HuH-7.5 (cell line): Measurements from ENCODE around the gene NUB1.

Source experiments
- DNase-seq: peaks from one replicate; pipeline ENCODE4 v3.0.0; 2011; ENCODE audit warnings: low spot score

Gene NUB1

DNA sequence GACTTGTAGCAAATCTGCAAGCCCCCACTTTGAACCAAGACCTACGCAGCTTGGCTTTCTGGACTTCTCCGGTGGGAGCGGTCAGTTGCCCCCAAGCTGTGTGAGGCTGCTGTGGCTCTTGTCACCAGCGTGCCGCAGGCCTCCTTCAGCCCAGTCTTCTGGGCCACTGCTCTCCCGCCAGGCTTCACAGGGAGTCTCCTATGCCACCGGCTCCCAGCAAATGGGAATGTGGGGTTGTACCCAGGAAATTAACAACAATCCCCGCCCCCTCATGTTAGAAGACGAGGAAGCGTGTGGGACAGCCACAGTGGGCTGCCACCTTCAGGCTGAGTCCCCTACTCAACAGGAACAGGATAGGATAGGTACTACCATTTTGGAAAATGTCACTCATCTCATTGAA, 64.0 kb downstream of the NUB1 start:
- DNase-seq, result no peak

DNA sequence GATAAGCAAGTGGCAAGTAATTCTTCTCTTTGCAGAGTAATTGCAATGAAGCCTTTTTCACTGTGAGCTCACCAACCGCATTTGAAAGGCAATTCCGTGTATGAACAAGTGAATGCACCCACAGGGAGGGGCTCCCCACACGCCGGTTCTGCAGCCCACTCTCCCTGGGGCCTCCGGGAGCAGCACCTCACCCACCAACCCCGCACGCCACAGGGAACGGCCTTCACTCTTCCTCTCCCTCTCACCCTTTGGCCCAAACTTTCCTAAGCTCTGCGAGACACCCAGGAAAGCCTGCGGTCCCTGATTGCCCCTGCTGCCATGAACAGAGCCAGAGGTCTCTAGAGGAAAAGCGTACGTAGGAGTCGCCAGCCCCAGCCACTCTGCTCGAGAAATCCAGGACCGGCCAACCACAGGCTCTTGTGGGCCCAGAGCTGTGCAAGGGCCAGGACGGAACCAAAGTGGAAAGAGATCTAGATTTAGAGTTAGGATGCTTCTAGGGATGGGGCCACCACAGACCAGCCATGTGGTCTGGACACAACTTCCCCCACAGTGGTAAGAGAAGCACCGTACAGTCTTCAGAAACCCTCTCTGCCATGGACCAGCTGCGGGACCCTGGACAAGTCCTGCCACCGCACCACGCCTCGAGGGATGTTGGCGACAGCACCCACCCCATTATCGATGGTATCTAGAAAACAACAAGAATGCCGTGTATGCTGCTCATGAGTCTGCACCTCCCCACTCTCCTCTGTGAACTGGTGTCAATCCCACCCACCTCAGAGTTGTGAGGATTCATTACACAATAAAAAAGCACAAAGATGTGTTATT, 64.7 kb downstream of the NUB1 start:
- DNase-seq, result no peak

DNA sequence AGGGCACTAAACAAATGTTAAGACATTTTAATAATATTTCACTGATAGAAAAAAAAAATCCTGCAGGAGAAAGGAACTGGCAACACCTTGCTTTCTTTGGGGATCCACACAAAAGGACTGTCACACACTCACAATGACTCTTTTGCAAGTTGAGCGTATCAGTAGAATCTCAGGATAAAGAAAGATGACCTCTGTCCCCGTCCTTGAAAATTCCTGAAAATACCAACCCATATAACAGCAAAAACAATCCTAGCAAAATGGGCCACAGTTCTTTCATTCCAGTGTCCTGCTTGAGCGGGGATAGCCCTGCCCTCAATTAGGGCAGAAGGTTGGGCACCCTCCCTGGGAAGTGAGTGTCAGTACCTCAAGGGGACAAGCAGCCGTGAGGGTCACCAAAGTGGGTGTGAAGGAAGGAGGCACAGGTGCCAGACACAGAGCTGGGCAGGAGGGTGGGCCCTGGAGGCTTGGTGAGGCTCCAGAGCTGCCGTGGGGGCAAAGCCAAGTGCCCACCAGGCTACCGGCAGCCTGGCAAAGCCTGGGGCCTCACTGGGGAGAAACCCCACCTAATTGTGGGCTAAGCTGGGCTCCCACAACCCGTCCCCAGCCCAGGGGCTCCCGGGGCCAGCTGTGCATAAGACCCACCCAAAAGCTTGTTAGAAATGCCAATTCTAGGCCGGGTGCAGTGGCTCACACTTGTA, 65.4 kb downstream of the NUB1 start:
- DNase-seq, result no peak

DNA sequence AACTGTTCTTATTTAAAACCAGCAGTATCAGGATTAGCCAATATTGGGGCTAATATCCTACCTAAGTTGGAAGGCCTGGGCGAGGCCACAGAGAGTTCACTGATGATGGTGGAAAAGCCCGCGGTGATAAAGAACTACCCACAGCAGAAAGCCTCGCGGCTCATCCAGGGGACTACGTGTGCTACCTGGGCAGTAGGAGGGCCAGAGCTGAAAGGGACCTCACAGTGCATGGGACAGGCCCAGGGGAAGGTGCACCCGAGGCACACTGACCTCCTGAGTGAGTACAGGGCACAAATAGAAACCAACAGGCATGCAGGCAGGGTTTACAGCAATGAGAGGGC, 66.9 kb downstream of the NUB1 start:
- DNase-seq, result no peak

DNA sequence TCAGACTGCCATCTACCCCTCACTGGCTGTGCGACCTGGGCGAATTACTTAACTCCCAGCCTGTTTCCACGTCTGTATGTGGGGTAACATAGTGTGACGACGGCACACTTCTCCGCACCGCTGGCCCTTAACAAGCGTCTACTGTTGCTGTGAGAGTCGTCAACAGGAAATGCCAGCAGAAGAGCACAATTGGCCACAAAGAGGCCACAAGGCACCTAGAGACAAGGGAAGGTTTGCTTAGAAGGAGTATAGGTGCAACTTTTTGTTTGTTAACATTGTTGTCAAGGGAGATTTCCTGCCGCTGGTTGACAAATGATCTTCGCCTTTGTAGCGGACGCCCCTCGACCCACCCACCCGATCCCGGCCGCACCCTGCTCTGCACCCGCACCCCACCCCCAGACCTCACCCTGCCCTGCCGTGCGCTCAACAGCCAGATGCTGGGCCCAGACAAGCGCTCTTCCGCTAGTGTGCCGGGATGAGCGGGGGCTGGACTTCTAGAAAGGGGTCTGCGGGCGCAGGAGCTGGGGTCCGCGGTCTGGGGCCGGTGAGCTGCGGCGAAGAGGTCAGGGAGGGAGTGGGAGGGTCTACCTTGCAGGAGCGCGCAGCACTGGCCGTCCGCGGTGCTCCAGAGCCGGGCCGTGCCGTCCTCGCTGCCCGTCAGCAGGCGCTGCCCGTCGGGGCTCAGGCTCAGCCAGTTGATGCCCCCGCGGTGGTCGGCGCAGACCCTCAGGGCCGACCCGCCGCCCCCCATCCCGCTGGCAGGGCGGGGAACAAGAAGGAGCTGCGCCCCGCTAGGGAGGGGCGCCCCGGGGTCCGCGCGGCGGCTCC, 67.4 kb downstream of the NUB1 start:
- DNase-seq, result no peak

DNA sequence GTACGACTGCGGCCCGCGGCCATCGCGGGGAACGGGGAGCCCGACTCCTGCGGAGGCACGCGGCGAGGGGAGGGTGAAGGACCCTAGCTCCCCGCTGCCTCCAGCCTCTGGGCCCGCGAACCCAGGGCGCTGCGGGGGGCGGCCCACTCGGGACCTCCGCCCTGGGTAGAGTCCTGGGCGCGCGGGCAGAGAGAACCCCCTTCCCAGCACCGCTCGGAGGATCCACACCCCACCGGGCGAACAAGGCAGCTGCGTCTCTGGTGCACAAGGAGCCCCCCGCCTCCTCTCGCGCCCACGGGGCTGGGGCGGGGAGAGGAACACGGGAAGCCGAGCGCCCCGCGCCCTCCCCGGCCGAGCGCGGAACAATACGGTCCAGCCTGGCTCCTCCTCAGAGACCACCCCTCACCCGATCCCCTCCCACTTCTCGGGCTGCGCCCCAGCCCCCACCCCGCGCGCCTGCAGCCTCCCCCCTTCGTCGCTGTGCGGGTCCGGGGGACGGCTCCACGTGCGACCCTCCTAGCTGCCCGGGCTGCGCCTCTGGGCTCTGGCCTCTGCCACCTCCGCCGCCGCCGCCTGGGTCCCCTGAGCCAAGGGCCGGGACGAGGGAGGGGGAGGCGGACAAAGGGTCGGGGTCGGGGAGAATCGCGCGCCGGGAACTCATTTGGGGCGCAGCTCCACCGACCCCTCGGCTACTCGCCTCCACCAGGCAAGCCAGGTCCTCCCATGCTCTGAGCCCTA, 68.2 kb downstream of the NUB1 start, which contains the start of gene WDR86:
Gene WDR86 (minus strand): TSS at position 372 of the 738 bp plus-strand sequence. CDS start 449 bp downstream, outside the sequence.
- DNase-seq, result no peak

DNA sequence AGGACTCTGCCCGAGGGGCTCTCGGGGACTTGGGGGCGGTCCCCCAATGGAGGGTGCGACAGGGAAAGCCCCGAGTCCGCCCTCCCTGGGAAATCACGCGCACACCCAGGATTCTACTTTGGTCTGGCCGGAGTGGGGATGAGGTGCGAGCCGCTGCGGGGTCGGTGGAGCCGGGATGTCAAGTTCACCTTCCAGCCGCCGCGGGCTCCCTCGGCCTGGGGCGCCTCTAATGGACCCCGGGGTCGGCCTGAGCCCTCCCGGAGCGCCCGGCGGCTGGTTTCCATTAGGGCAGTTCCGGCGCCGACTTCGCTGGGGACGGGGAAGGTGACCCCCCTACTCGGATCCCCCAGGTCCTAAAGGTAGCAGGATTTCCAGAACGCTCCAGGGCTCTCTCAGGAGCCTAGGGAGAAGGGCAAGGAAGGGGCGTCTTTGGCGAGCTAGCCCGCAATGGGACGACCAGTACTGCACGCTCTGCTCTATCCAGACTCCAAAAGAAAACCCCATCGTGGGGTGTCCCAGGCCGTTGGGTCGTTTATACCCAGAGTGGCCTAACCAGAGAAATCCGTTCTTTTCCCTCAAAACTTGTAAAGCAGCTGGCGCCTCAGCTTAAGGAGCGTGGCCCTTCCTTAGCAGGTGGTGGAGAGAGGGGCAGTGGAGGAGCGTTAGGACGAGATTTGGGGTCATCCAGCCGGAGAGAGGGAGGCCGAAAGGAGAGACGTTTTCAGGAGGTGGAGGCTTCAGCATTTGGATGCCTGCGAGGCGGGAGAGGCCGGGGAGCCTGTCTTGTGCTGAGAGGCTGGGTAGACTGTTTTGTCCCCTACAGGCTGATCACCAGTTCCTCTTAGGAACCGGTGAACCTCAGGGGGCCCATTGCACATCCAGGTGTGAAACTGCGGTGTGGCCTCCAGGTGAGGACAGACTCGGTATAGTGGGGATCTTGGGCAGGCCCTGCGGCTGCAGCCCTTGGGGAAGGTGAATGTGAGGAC, 69.1 kb downstream of the NUB1 start:
- DNase-seq, result no peak

DNA sequence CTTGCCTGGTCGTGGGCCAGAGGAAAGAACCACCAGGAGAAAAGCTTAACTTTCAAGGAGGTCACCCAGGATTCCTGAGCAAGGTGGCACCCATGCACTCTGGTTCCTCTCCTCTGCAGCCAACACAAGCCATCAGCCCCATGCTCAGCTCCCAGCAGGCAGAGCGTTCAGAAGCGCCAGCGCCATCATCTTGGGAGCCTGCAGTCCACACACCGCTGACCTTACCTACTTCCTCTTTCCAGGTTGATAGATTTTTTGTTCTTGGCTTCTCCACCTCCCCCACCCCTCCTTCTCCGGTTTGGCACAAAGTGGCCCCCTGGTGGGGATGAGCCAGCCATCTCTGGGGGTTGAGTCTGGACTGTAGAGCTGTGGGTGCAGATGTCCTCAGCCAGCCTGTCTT, 69.9 kb downstream of the NUB1 start:
- DNase-seq, result no peak

DNA sequence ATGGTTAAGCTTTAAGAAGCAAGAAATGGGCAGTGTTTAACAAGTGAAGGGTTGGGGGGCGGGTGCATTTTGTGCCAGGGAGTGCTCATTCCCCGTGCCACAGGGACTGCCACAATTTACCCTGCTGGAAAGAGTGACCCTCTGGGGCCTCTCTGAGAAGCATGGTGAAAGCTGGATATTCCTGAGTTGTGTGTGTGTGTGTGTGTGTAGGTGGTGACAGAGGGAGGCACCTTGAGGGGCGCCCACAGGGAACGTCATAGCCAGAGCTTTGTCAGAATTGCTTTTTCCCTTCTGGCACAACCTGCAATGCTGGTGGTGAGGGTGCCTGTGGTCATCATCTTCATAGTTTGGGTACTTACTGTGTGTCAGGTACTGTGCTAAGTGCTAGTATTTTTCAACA, 70.7 kb downstream of the NUB1 start:
- DNase-seq, result no peak

DNA sequence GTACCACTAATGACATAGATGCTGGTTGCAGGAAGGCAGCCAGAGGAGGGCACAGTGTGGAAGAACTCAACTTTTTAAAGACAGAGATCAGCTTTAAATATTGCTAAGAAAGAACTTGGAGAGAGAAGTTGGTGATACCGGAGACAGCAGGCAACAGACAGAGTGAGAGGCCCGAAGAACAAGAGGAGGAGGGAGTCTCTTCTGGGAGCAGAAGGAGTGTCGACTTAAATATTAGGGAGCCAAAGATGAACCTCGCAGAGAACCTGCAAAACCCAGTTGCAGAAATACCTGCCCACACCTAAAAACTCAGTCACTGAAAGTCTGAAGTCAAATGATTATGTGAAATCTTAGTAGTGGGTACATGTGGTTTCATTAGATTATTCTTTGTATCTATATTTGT, 71.6 kb downstream of the NUB1 start:
- no peak for DNase-seq

DNA sequence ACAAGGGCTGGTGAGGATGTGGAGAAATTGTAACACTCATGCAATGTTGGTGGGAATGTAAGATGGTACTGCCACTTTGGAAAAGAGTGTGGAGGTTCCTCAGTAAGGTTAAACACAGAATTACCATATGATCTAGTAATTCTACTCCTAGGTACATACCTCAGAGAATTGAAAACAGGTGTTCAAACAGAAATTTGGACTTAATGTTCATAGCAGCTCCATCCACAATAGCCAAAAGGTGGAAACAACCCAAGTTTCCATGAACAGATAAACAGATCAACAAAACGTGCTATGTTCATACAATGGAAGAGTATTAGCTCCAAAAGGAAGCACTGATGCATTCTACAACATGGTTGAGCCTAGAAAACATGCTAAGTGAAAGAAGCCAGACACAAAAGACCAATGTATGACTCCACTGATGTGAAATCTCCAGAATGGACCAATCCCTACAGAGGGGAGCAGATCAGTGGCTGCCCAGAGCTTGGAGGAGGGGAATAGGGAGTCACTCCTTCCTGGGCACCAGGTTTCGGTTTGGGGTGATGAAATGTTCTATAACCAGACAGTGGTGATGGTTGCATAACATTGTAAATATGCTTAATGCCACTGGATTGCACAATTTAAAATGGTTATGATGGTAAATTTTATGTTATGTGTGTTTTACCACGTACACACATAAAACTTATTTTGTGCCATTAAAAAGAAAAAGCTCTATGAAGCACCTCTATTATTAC, 73.9 kb downstream of the NUB1 start:
- DNase-seq, result no peak

DNA sequence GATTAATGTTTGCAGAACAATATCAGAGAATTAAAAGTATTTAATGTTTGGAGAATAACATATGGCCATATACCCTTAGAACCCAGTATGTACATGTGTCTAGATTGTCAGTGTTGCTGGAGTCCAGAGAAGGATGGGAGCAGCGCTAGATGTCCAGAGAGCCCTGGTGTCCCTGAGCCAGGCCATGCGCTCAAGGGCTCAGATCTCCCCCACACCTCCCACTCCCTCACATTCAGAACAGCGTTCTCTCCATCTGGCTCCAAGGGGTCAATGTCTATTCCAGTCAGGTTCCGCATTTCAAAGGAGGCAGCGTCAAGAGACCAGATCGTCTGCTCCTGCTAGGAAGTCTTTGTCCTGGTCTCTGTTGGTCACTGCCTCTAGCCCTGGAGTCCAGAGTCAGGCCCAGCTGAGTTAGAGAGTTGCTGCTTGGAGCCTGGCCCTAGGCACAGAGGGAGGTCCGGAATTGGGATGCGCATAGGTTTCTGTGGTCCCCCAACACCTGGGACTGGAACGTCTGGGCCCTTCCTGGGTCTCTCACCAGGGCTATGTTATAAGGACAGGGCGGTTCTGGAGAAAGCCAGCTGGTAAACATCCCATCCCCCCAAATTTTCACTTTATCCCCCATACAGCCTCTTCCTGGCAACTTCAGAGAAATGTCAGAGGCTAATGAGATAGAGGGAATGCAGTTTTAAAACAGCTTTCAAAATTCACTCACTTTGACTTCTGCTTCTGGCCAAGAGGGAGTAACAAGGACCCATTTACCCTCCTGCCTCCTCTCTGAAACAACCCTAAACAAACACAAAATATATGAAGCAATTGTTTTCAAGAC, 74.7 kb downstream of the NUB1 start:
- no peak for DNase-seq

DNA sequence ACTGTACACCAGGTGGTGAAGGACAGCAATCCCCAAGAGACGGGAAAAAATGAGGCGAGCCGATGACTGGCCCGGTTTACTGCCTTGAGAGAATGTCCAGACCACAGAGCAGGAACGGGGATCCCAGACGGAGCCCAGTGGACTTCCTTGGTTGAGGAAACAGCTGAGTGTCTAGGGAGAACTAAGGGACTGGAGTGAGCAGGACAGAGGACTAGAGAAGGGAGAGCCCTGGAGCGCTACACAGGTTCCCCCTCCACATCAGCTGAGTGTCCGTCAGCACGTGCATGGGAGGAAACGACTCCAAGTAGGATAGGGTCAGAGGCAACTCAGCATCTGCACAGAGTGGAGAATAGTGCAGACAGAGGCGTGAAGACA, 75.3 kb downstream of the NUB1 start:
- no peak for DNase-seq

DNA sequence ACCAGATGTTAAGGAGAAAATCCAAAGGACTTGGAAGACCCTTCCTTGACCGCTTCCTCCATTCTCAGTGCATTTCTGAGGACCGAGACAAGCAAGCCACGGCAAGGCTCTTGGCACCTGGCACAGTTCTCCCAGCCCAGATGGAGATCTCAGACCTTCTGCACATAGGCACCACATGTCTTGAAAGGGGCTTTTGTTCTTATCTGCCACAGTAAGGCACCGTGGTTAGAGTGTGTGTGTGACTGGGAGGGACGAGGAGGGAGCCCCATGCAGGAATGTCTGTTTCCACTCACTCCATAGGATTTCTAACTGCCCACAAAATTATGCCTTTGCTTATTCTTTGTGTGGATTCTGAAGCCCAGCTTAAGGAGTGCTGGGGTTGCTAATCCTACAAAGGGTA, 78.5 kb downstream of the NUB1 start:
- DNase-seq, result no peak

DNA sequence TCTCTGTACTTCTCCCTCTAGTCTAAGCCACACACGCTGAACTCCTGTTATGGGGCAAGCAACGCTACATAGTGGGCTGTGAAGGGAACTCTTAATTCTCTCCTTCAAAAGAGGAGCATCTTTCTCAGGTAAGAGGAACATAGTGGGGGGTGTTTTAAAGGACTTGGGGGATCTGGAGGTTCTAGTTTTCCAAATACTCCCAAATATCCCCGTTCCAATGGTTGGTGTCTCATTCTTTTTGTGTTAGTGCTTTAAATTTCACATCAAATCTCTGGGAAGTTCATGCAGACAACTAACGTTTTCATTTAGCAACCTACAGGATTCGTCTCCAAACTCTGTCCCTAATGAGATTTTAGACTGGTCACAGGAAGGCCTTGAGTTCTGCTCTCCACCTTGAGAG, 80.6 kb downstream of the NUB1 start:
- no peak for DNase-seq

DNA sequence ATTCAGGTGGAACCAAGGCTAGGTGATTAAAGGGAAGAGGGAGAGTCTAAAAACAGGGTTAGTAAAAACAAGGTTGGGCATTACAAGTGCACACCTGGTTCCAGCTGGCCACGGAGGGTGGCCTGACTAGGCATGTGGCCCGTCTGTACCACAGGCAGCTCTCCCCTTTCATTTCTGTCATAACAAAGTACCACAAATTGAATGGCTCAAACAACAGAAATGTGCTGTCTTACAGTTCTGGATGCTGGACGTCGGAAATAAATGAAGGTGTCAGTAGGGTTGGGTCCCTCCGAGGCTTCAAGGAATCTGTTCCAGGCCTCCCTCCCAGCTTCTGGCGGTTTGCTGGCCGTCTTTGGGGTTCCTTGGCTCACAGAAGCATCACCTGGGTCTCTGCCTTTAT, 81.6 kb downstream of the NUB1 start:
- DNase-seq, result no peak

DNA sequence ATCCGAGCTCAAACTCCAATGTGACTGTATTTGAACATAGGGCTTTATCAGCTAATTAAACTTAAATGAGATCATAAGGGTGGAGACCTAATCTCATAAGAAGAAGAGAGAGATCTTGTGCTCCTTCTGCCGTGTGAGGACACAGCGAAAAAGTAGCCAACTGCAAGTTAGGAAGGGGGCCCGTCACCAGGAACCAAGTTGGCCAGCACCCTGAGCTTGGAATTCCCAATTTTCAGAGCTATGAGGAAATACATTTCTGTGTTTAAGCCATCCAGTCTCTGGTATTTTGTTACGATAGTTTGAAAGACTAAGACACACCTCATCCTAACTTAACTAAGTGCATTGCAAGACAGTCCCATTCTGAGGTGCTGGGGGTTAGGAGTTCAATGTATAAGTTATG, 82.3 kb downstream of the NUB1 start:
- no peak for DNase-seq

DNA sequence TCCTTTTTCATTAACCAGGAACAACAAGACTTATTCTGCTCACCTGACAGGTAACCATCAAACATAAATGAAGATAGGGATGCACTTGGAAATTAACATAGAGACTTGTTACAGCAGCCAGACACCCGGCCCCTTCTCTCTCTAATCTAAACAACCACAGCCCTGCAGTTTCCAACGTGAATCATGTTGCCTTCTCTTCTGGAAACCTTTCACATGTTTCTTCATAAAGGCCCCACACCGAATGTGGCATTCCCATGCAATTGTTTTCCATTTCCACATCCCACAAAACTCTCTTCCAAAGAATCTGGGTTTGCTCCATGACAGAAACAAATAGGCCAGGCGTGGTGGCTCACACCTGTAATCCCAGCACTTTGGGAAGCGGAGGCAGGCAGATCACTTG, 83.2 kb downstream of the NUB1 start:
- no peak for DNase-seq

DNA sequence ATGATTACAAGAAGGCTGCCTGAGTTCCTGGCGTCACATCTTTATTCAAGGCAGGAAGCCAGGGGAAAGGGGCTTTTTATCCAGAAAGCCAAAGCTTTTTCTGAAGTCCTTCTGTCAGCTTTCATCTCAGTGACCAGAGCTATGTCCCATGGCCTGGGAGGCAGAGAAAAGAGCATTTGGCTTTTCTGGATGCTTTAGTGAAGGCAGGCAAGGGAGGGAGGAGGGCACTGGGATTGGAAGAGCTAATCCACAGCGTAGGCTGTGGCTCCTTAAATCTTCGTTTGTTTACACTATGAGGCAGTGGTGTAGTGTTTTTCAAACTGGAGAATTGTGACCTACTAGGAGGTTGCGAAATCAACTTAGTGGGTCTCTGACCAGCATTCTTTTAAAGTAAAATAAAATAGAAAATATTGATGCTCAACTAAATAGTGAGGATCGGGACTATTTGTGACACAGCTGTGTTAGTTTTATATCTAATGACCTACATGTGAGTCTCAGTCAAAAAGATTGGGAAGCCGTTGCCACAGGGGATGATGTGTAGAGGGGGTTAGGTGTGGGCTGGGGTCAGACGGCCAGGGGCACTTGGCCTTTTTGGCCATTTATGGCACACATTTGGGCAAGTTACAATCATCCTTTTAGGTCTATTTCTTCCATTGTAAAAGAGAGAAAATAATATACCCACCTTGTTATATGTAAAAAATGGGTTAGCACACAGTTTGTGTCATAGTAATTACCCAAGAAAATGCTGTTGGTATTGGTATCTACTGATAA, 84.2 kb downstream of the NUB1 start:
- no peak for DNase-seq
